KMS-11 (cell line): ENCODE measurements around the gene SPAG17.

Experiments used
- H2AFZ ChIP-seq: fragments of 200-600 bp; sonication (generic); 2 replicates; pipeline ENCODE4 v1.6.1; 2016; ENCODE audit warnings: antibody characterized with exemption, mixed run types, low read depth
- H3K27ac ChIP-seq: fragments of 200-600 bp; sonication (generic); 2 replicates; pipeline ENCODE4 v1.6.1; 2016; ENCODE audit warnings: mild to moderate bottlenecking, mixed run types
- H3K27me3 ChIP-seq: fragments of 200-600 bp; sonication (generic); 2 replicates; pipeline ENCODE4 v1.6.1; 2017; ENCODE audit warnings: mild to moderate bottlenecking, low read depth, mixed run types, moderate library complexity; ENCODE audit not compliant: insufficient read depth
- H3K36me3 ChIP-seq: fragments of 200-600 bp; sonication (generic); 2 replicates; pipeline ENCODE4 v1.6.1; 2017; ENCODE audit warnings: mild to moderate bottlenecking, mixed run types; ENCODE audit not compliant: insufficient read depth
- H3K4me1 ChIP-seq: fragments of 200-600 bp; sonication (generic); 2 replicates; pipeline ENCODE4 v1.6.1; 2016; ENCODE audit warnings: mild to moderate bottlenecking, low read depth, mixed run types; ENCODE audit not compliant: poor library complexity, severe bottlenecking
- H3K4me2 ChIP-seq: fragments of 200-600 bp; sonication (generic); 2 replicates; pipeline ENCODE4 v1.7.0; 2016; ENCODE audit warnings: mild to moderate bottlenecking, mixed run types
- H3K4me3 ChIP-seq: fragments of 200-600 bp; sonication (generic); IDR thresholded peaks from 2 replicates; pipeline ENCODE4 v1.6.1; 2017; ENCODE audit warnings: low read depth, low read length, mixed read lengths; ENCODE audit not compliant: insufficient read depth
- H3K79me2 ChIP-seq: fragments of 200-600 bp; sonication (generic); 2 replicates; pipeline ENCODE4 v1.6.1; 2016; ENCODE audit warnings: low read depth, mixed run types; ENCODE audit not compliant: insufficient read depth
- H3K9ac ChIP-seq: fragments of 200-600 bp; sonication (generic); 2 replicates; pipeline ENCODE4 v1.6.1; 2016; ENCODE audit warnings: mild to moderate bottlenecking, mixed run types
- H4K20me1 ChIP-seq: fragments of 200-600 bp; sonication (generic); 2 replicates; pipeline ENCODE4 v1.6.1; 2016; ENCODE audit warnings: mild to moderate bottlenecking, mixed run types; ENCODE audit not compliant: insufficient read depth
- TF ChIP-seq, protein P1 (sequence below): fragments of 200-600 bp; sonication (generic); conservative IDR thresholded peaks from 2 replicates; pipeline ENCODE4 v1.6.1; 2017; ENCODE audit warnings: low read depth, mild to moderate bottlenecking, antibody characterized with exemption, low read length, moderate library complexity, mixed read lengths

Gene SPAG17

DNA sequence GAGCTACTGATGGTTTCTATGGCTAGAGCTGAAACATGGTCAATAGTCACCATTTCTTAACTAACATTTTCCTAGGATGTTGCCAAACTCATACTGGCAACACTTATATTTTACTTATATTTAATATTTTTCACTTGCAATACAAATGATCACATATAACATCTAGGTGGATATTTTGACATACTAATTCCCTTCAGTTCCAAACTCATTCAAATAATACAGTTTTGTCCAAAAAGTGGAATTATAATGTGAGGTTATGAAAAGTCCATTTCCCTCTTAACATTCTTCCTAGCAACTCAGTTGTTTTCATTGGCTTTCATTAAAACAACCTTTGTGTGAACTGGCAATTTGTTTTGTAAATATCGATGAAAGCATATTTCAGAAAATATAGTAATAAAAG is 16.0 kb downstream of the SPAG17 start:
- Histone ChIP-seq H3K36me3 (no peaks in the 10 kb centered on the region), H3K4me1 (no peaks in the 10 kb centered on the region), H3K27ac (no peak overlapping the region), H3K9ac (no peak overlapping the region), H3K27me3 (no peaks in the 10 kb centered on the region), H2AFZ (no peak overlapping the region), H3K79me2 (no peaks in the 10 kb centered on the region), H3K4me3 (no peak overlapping the region), H3K4me2 (no peak overlapping the region), H4K20me1 (no peaks in the 10 kb centered on the region)
- TF ChIP-seq, protein P1, sequence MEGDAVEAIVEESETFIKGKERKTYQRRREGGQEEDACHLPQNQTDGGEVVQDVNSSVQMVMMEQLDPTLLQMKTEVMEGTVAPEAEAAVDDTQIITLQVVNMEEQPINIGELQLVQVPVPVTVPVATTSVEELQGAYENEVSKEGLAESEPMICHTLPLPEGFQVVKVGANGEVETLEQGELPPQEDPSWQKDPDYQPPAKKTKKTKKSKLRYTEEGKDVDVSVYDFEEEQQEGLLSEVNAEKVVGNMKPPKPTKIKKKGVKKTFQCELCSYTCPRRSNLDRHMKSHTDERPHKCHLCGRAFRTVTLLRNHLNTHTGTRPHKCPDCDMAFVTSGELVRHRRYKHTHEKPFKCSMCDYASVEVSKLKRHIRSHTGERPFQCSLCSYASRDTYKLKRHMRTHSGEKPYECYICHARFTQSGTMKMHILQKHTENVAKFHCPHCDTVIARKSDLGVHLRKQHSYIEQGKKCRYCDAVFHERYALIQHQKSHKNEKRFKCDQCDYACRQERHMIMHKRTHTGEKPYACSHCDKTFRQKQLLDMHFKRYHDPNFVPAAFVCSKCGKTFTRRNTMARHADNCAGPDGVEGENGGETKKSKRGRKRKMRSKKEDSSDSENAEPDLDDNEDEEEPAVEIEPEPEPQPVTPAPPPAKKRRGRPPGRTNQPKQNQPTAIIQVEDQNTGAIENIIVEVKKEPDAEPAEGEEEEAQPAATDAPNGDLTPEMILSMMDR, result no peak

DNA sequence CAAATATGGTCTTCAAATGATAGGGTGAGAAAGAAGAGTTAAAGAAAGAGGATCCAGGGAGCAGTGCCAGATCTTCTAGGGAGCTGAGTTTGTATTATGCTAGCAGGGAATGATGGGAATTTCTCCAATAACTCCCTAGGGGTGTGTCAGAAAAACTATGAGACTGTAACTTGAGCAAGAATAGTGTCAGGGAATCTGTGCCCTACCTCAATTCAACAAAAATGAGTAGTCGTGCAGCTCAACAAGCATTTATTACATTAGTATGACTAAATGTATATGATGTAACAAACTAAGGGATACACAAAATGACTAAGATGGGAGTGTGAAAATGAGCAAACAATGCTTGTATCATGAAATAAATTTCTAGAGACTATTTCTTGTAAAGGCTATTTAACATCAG is 24.2 kb downstream of the SPAG17 start:
- Histone ChIP-seq H3K4me3 (no peak overlapping the region), H3K4me2 (no peak overlapping the region), H3K9ac (no peak overlapping the region), H2AFZ (no peak overlapping the region), H3K4me1 (no peaks in the 10 kb centered on the region), H3K27ac (no peak overlapping the region), H3K79me2 (no peaks in the 10 kb centered on the region), H3K36me3 (no peaks in the 10 kb centered on the region), H3K27me3 (no peaks in the 10 kb centered on the region), H4K20me1 (no peaks in the 10 kb centered on the region)
- TF ChIP-seq, protein P1, result no peak

DNA sequence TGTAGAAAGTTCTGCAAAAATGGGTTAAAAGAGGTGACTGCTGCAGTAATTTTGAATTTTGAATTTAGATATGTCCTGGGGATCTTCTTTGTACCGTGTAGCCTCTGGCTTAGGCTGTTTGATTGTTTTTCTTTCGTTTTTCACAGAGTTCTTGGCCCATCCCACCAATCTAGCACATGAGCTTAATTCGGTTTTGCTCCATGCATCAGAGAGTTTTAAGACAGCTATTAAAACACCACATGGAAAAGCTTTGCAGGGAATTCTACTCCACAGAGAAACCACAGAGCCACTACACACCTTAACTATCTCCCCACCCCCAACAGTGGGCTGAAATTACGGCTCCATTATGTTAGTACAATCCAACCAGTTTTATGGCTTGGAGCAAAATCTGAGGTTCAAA is 25.5 kb downstream of the SPAG17 start:
- H3K27me3 ChIP-seq, result no peaks in the 10 kb centered on the region
- TF ChIP-seq, protein P1, result no peak
- no peak overlapping the region for H3K4me3 ChIP-seq
- no peaks in the 10 kb centered on the region for H3K79me2 ChIP-seq
- H2AFZ ChIP-seq, result no peak overlapping the region
- no peak overlapping the region for H3K9ac ChIP-seq
- no peaks in the 10 kb centered on the region for H3K36me3 ChIP-seq
- no peaks in the 10 kb centered on the region for H4K20me1 ChIP-seq
- H3K4me1 ChIP-seq, result no peaks in the 10 kb centered on the region
- H3K27ac ChIP-seq, result no peak overlapping the region
- no peak overlapping the region for H3K4me2 ChIP-seq

DNA sequence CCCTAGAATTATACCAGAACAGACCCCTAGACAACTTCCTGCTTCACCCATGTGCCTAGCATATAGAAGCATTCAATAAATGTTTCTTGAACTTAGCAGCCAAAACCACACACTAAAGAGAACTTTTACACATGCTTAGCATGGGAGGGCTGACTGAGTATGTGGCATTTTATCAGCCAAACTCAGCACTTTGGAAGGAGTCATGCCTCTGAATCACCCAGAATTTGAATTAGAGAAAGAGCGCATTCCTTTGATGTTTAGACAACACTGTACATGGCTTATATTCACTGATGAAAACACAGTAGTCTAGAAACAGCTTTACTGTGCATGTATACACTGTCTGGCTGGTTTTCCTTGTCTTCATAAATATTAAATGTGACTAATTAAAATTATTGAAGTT is 26.1 kb downstream of the SPAG17 start:
- TF ChIP-seq, protein P1, result no peak
- Histone ChIP-seq H4K20me1 (no peaks in the 10 kb centered on the region), H3K79me2 (no peaks in the 10 kb centered on the region), H3K27me3 (no peaks in the 10 kb centered on the region), H3K4me3 (no peak overlapping the region), H3K9ac (no peak overlapping the region), H3K27ac (no peak overlapping the region), H3K4me2 (no peak overlapping the region), H2AFZ (no peak overlapping the region), H3K36me3 (no peaks in the 10 kb centered on the region), H3K4me1 (no peaks in the 10 kb centered on the region)

DNA sequence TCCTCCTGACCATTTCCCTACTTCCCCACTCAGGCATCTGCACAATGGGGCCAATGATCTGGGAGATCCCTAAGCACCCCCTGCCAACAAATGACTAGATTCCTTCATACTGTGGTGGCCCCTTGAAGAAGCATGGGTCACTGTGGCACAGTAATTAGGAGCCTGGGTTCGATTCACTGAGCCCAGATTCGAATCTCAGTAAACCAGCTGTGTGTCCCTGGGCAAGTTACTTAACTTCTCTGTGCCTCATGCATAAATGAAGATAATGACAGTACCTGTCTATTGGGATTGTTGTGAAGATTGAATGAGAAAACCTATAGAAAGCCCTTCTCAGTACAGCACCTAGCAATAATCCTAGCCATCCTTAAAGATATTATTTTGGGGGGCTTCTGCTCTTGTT is 27.5 kb downstream of the SPAG17 start:
- H3K4me1 ChIP-seq, result no peaks in the 10 kb centered on the region
- no peak overlapping the region for H3K4me2 ChIP-seq
- H3K27me3 ChIP-seq, result no peaks in the 10 kb centered on the region
- no peaks in the 10 kb centered on the region for H3K79me2 ChIP-seq
- no peak overlapping the region for H3K9ac ChIP-seq
- H3K36me3 ChIP-seq, result no peaks in the 10 kb centered on the region
- no peak overlapping the region for H2AFZ ChIP-seq
- H4K20me1 ChIP-seq, result no peaks in the 10 kb centered on the region
- no peak overlapping the region for H3K27ac ChIP-seq
- TF ChIP-seq, protein P1, result no peak
- no peak overlapping the region for H3K4me3 ChIP-seq
